ENCODE measurements around the gene ZNF507.

The ZNF507 gene

GRCh38 chr19:32345261-32346207 lies at the start of gene ZNF507:
Gene ZNF507, plus strand, starts transcription at chr19:32345610. Its CDS starts 7,221 bp downstream, at chr19:32352831.
- peak; percentile 43 for DNase-seq

- DNase-seq = no peak
These were observed 48.7 kb upstream of the ZNF507 start for GRCh38 chr19:32296694-32297093.

GRCh38 chr19:32302778-32303177 lies 42.6 kb upstream of the ZNF507 start:
- no peak for DNase-seq

- no peak for DNase-seq
These were observed 42.2 kb upstream of the ZNF507 start for GRCh38 chr19:32303193-32303592.

DNA sequence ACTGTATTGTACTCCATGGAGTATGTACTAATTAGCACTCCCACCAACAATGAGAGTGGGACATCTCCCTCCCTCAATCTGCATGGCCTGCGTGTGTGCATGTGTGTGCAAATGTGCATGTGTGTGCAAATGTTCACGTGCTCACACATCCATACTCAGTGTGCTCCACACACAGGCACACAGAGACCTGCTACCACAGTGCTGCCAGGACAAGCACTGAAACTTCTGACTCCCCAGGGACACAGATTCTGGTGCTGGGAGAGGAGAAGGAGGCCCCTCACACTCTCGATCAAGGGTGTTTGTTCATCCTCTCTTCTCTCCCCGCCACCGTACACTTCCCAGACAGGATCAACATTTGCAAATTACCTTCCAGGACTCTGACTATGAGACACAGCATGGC lies 37.8 kb upstream of the ZNF507 start:
- DNase-seq = no peak

DNA sequence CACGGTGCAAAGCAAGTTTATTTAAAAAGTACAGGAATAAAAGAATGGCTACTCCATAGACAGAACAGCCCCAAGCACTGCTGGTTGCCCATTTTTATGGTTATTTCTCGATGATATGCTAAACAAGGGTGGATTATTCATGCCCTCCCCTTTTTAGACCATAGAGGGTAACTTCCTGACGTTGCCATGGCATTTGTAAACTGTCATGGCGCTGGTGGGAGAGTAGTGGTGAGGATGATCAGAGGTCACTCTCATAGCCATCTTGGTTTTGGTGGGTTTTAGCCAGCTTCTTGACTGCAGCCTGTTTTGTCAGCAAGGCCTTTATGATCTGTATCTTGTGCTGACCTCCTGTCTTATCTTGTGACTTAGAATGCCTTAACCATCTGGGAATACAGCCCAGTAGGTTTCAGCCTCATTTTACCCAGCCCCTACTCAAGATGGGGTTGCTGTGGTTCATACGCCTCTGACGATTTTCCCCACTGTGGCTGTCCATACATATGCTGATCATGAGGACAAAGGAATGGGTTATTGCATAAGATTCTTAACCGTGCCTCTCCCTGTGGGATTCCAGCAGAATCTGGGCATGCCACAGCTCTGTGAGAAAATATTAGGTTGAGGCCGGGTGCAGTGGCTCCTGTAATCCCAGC lies 36.9 kb upstream of the ZNF507 start:
- DNase-seq = no peak

- DNase-seq = no peak
These were observed 35.6 kb upstream of the ZNF507 start for GRCh38 chr19:32309711-32310390.

- DNase-seq = no peak
These were observed 34.0 kb upstream of the ZNF507 start for GRCh38 chr19:32311371-32311770.

DNA sequence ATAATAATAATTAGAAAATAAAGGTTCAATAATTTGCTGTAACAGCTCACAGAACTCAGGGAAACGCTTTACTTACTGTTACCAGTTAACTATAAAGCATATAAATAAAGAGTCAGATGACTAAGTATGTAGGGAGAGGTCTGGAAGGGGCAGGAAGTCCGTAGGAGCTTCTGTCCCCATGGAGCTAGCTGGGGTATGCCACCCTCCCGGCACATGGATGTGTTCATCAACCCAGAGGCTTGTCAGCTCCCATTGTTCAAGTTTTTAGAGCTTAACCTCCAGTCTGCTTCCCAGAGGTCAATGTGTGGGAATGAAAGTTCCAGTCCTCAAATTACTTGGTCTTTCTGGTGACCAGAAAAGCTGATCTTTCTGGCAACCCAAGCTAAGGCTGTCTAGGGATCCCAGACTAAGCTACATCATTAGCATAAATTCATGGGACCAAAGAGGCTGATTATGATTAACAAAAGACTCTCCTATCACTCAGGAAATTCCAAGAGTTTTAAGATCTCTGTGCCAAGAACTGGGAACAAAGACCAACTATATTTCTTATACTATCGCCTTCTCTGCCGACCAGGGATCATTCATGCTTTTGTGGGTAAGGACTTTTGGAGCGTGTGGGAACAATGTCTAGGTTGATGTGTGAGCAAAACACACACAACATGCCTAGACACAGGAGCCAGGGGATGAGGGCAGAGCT lies 31.7 kb upstream of the ZNF507 start:
- no peak for DNase-seq

DNA sequence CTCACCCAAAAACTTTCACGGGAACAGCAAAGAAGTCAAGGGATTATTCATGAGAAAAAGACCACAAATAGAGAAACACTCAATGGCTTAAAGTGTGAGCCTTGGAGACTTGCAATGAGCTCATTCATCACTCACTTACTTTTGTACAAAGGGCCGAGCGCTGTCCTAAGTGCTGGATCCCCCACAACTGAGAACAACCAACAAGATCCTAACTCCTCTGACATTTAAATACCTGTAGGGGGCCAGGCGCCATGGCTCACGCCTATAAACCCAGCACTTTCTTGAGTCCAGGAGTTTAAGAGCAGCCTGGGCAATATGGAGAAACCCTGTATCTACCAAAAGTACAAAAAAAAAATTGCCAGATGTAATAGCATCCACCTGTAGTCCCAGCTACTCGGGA lies 29.4 kb upstream of the ZNF507 start:
- DNase-seq = no peak

DNA sequence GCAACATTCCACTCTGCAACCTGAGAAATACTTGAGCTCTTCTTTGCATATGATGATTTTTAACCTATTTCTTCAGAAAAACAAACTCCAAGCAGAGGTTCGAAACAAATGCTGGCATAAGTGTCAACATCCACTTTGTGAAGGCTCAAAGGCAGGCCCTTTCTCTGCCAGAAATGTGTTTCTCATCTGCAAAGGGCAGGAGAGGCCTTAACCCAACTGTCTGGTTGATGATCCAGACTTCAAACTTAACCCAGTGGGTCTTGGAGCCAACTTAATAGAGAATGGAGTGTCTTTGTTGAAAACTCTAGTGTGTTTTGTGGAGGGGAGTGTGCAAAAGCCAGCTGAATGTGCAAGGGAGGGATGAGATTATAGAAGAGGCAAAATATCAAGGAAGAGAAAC lies 28.3 kb upstream of the ZNF507 start:
- no peak for DNase-seq

DNA sequence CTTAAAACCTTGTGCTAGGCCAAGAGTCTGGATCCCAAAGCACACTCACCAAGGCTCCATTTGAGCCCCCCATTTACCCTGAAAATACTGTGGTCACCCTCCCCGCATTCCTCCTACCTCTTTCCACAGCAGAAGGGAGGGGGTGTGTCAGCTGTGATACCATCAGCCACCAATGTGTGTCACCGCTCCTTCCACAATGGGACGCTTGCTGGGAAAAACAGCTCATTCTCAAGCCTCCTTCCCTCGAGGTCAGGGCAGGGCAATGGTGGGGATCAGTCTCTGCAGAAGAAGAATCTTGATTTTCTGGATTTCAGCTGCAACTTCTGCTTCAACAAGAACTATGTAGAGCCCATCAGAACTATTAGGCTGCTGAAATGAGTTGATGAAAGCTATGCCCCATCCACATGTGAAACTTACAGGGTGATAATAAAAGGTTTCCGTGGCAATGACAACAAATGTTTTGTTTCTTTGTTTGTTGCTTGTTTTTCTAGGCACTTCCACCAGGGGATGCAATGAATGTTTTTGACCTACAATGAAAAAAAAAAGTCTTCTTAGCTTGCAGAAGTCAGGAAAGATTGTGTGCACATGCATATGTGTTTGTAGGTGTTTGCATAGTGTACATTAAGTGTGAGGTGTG lies 26.4 kb upstream of the ZNF507 start:
- no peak for DNase-seq

DNA sequence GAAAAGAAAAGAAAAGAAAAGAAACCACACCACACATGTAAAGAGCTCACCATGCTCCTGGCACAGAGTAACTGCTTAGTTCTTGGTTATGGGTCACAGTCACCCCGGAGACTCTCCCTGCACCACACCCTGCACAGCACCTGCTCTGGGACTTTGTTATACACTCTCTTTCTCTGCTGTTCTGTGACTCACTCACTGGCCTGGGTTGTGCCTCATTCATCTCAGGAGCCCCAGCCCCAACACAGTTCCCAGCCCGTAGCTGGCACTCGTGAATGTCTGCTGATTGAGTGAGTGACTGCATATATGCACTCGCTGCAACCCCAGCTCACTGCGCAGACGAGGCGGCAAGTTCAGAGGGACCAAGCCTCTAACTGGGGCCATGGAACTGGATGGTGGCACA lies 22.9 kb upstream of the ZNF507 start:
- DNase-seq = no peak

GRCh38 chr19:32324631-32325285 lies 20.7 kb upstream of the ZNF507 start:
- DNase-seq = no peak

DNA sequence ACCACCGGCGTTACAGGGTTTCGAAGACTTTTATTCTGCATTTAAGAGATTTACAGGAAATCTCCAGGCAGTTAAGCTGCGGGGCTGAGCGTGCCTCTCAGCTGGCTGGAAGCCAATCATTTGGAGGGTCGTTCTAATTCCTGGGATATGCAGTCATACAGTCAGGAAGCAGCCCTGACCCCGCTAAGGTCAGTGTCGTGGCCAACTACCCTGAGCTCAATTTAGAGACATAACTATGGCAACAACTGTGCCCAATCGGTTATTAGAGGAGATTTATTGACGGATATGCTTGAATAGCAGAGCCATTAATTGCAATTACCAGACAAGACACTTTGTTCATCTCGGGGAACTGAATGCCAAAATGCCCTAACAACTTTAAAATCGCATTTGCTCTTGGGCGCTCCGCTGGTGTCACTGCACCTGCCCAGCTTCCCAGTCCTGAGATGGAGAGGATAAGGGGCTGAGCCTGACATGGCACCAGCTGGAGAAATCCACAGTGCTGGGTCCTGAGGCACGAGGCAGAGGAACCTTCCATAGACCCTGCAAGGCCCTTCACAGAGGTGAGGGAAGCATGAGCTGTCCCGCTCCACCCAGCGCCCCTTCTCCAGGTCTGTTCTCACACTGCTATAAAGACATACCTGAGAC lies 15.1 kb upstream of the ZNF507 start:
- DNase-seq = no peak

- DNase-seq = no peak
These were observed 12.2 kb upstream of the ZNF507 start for GRCh38 chr19:32333227-32333626.

DNA sequence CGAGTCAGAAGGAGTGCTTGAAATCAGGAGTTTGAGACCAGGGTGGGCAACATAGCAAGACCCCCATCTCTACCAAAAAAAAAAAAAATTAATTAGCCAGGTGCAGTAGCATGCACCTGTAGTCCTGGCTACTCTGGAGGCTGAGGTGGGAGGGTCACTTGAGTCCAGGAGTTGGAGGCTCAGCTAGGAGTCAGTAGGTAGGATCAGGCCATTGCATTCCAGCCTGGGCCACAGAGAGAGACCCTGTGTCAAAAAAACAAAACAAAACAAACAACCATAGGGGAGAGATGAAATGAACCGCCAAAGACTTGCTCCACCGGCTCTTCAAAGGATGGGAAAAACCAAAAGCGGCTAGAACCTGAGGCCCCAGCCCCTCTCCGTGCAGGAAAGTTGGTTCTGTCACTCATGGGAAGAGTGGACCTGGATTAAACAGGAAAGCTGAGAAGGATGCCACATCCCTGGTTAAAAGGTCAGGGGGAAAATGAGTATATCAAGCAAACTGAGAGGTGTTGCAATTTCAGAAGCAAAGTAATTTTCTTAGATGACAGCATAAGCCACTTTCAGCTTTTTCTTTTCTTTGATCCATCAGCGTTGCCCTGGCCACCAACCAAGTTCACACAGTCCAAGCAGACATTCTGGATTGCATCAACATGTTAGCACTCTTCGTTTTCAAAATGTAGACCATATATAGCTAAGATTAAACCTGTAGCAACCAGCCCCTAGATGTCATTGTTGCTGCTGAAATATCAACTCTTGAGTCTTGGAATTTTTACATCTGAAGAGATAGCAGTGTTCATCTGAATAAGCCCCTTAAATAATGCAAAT lies 8.9 kb upstream of the ZNF507 start:
- no peak for DNase-seq

GRCh38 chr19:32337084-32337808 lies 8.2 kb upstream of the ZNF507 start:
- no peak for DNase-seq

GRCh38 chr19:32339423-32339822 lies 6.0 kb upstream of the ZNF507 start:
- DNase-seq = no peak

Measured in NCI-H2081 treated with DMSO at 0.1 percent for 48 hours (cell line).